ENCODE results near the gene RCAN1. TPM values are rescaled to one million over a fixed set of nuclear protein-coding genes. Genes with fewer than 3 reads are reported as not detected.

RCAN1 gene
- polyA plus RNA-seq, 1 donor (not counting 4 experiments of a cell fraction or from before 2014, with no cell fraction given), result 21.3 TPM

Other genes with a start within 250 kb of the RCAN1 start
- gene SMIM11, start 239.6 kb downstream of the RCAN1 start, polyA plus RNA-seq, result 2.7 to 13.1 TPM (median 7.0 TPM) in 3 replicates
- not detected in 3 replicates for gene SMIM34, start 191.2 kb downstream of the RCAN1 start, polyA plus RNA-seq
- gene KCNE1, start 102.9 kb downstream of the RCAN1 start, polyA plus RNA-seq, result 0.03 to 0.08 TPM (median 0.04 TPM) in 3 replicates
- not detected in 3 replicates for gene CLIC6, start 53.9 kb upstream of the RCAN1 start, polyA plus RNA-seq